ENCODE measurements around the gene C2CD4D.

Gene C2CD4D

GRCh38 chr1:151864411-151864810, 24.8 kb upstream of the C2CD4D start:
- no peak overlapping the region for H3K4me3 ChIP-seq (IDR thresholded peaks at IDR 0.05; ENCODE audit: insufficient read depth, low read depth, low read length)
- no peaks in the 10 kb centered on the region for H3K79me2 ChIP-seq (ENCODE audit: insufficient read depth, low read depth)
- H3K27me3 ChIP-seq (ENCODE audit: insufficient read depth, low read depth) = no peaks in the 10 kb centered on the region
- no peaks in the 10 kb centered on the region for H3K36me3 ChIP-seq (ENCODE audit: insufficient read depth)
- no peak overlapping the region for H2AFZ ChIP-seq (ENCODE audit: low read depth)
- no peak overlapping the region for H3K4me2 ChIP-seq
- TF ChIP-seq CTCF (conservative IDR thresholded peaks at IDR 0.05; ENCODE audit: low read depth, low read length) = no peak
- H3K4me1 ChIP-seq (ENCODE audit: low read depth, poor library complexity, severe bottlenecking) = peaks cover 5% of the 10 kb centered on the region
- H4K20me1 ChIP-seq (ENCODE audit: insufficient read depth) = no peaks in the 10 kb centered on the region
- H3K9ac ChIP-seq = no peak overlapping the region
- H3K27ac ChIP-seq = no peak overlapping the region

- TF ChIP-seq CTCF (conservative IDR thresholded peaks at IDR 0.05; ENCODE audit: low read depth, low read length) = no peak
- no peaks in the 10 kb centered on the region for H4K20me1 ChIP-seq (ENCODE audit: insufficient read depth)
- H3K4me1 ChIP-seq (ENCODE audit: low read depth, poor library complexity, severe bottlenecking) = peaks cover 5% of the 10 kb centered on the region
- no peaks in the 10 kb centered on the region for H3K27me3 ChIP-seq (ENCODE audit: insufficient read depth, low read depth)
- H3K79me2 ChIP-seq (ENCODE audit: insufficient read depth, low read depth) = no peaks in the 10 kb centered on the region
- no peak overlapping the region for H3K27ac ChIP-seq
- H3K4me2 ChIP-seq = no peak overlapping the region
- H3K4me3 ChIP-seq (IDR thresholded peaks at IDR 0.05; ENCODE audit: insufficient read depth, low read depth, low read length) = no peak overlapping the region
- H3K9ac ChIP-seq = no peak overlapping the region
- no peak overlapping the region for H2AFZ ChIP-seq (ENCODE audit: low read depth)
- H3K36me3 ChIP-seq (ENCODE audit: insufficient read depth) = no peaks in the 10 kb centered on the region
These were observed 23.0 kb upstream of the C2CD4D start for GRCh38 chr1:151862604-151863003.

GRCh38 chr1:151860504-151861187, 21.0 kb upstream of the C2CD4D start:
- H3K4me3 ChIP-seq (IDR thresholded peaks at IDR 0.05; ENCODE audit: insufficient read depth, low read depth, low read length) = no peak overlapping the region
- TF ChIP-seq CTCF (conservative IDR thresholded peaks at IDR 0.05; ENCODE audit: low read depth, low read length) = no peak
- H4K20me1 ChIP-seq (ENCODE audit: insufficient read depth) = no peaks in the 10 kb centered on the region
- no peak overlapping the region for H3K4me2 ChIP-seq
- no peak overlapping the region for H3K9ac ChIP-seq
- H2AFZ ChIP-seq (ENCODE audit: low read depth) = no peak overlapping the region
- H3K4me1 ChIP-seq (ENCODE audit: low read depth, poor library complexity, severe bottlenecking) = peaks cover 5% of the 10 kb centered on the region
- H3K36me3 ChIP-seq (ENCODE audit: insufficient read depth) = no peaks in the 10 kb centered on the region
- no peaks in the 10 kb centered on the region for H3K79me2 ChIP-seq (ENCODE audit: insufficient read depth, low read depth)
- no peak overlapping the region for H3K27ac ChIP-seq
- no peaks in the 10 kb centered on the region for H3K27me3 ChIP-seq (ENCODE audit: insufficient read depth, low read depth)

- Histone ChIP-seq H3K4me1 (ENCODE audit: low read depth, poor library complexity, severe bottlenecking) (peaks cover 5% of the 10 kb centered on the region), H3K4me2 (no peak overlapping the region), H3K79me2 (ENCODE audit: insufficient read depth, low read depth) (no peaks in the 10 kb centered on the region), H3K9ac (no peak overlapping the region), H3K4me3 (IDR thresholded peaks at IDR 0.05; ENCODE audit: insufficient read depth, low read depth, low read length) (no peak overlapping the region), H3K36me3 (ENCODE audit: insufficient read depth) (no peaks in the 10 kb centered on the region), H4K20me1 (ENCODE audit: insufficient read depth) (no peaks in the 10 kb centered on the region), H3K27ac (no peak overlapping the region), H3K27me3 (ENCODE audit: insufficient read depth, low read depth) (no peaks in the 10 kb centered on the region), H2AFZ (ENCODE audit: low read depth) (no peak overlapping the region)
- no peak for TF ChIP-seq CTCF (conservative IDR thresholded peaks at IDR 0.05; ENCODE audit: low read depth, low read length)
These were observed 20.3 kb upstream of the C2CD4D start for GRCh38 chr1:151859891-151860293.
